ENCODE data around the gene PGGHG.
"Not testable (repeated sequence)": the region's sequence is repeated elsewhere in the genome, so short reads cannot be mapped to it uniquely, and the experiment has no call there.

PGGHG gene

GRCh38 chr11:316031-316701, 27.2 kb downstream of the PGGHG start:
- DNase-seq = peak; percentile 53

- DNase-seq = peak; percentile 53
Observed at GRCh38 chr11:316891-317301, 28.0 kb downstream of the PGGHG start.

GRCh38 chr11:317668-318404, 28.9 kb downstream of the PGGHG start:
- peak; percentile 53 for DNase-seq

GRCh38 chr11:318405-319120, 29.6 kb downstream of the PGGHG start:
- DNase-seq = not testable (repeated sequence)

- peak; percentile 67 for DNase-seq
Observed at GRCh38 chr11:319121-319887, 30.4 kb downstream of the PGGHG start.

- not testable (repeated sequence) for DNase-seq
Observed at GRCh38 chr11:319888-320273, 31.0 kb downstream of the PGGHG start.

- DNase-seq = no peak
Observed at GRCh38 chr11:324156-324555, 35.2 kb downstream of the PGGHG start.

DNA sequence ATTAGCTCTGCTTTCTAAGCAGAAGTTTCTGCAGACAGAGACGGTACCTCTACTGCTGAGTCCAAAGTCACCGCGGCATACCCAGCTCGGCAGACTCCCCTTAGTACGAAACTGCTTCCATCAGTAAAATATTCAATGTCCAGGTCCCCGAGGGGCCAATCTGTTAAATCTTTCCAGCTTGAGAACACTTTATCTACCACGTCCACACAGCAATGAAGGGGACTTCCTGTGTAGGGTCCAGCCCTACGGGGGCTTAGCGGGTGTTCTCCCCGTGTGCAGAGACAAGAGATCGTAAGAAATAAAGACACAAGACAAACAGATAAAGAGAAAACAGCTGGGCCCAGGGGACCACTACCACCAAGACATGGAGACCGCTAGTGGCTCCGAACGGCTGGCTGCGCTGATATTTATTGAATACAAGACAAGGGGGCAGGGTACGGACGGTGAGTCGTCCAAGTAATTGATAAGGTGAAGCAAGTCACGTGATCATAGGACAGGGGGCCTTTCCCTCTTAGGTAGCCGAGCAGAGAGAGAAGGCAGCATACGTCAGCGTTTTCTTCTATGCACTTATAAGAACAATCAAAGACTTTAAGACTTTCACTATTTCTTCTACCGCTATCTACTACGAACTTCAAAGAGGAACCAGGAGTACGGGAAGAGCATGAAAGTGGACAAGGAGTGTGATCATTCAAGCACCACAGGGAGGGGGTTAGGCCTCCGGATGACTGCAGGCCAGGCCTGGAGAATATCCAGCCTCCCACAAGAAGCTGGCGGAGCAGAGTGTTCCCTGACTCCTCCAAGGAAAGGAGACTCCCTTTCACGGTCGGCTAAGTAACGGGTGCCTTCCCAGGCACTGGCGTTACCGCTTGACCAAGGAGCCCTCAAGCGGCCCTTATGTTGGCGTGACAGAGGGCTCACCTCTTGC, 35.9 kb downstream of the PGGHG start:
- DNase-seq = not testable (repeated sequence)

- no peak for DNase-seq
Observed at GRCh38 chr11:325796-326591, 37.1 kb downstream of the PGGHG start.

GRCh38 chr11:326592-326841, 37.6 kb downstream of the PGGHG start:
- no peak for DNase-seq

- peak; percentile 91 for DNase-seq
Observed at GRCh38 chr11:326842-327580, 38.1 kb downstream of the PGGHG start.

DNA sequence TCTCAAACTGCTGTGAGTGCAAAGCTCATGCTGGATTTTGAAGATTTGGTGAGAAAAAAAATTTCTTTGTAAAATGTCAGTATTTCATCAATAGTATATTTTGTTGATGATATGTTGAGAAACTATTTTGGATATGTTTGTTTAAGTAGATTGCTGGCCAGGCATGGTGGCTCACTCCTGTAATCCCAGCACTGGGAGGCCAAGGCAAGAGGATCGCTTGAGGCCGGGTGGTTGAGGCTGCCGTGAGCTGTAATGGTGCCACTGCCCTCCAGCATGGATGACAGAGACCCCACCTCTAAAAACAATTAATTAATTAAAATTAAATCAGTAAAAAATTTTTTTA, 38.6 kb downstream of the PGGHG start:
- DNase-seq = no peak

GRCh38 chr11:328012-328411, 39.1 kb downstream of the PGGHG start:
- DNase-seq = no peak

DNA sequence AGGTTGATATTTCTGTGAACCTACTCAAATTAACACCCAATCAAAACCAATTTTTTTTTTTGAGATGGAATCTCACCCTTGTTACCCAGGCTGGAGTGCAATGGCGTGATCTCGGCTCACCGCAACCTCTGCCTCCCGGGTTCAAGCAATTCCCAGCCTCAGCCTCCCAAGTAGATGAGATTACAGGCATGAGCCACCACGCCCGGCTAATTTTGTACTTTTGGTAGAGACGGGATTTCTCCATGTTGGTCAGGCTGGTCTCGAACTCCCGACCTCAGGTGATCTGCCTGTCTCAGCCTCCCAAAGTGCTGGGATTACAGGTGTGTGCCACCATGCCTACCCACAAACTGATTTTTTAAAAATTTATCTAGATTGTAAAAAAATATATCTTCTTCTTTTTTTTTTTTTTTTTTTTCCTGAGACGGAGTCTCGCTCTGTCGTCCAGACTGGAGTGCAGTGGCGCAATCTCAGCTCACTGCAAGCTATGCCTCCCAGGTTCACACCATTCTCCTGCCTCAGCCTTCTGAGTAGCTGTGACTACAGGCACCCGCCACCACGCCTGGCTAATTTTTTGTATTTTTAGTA, 39.7 kb downstream of the PGGHG start:
- DNase-seq = not testable (repeated sequence)

DNA sequence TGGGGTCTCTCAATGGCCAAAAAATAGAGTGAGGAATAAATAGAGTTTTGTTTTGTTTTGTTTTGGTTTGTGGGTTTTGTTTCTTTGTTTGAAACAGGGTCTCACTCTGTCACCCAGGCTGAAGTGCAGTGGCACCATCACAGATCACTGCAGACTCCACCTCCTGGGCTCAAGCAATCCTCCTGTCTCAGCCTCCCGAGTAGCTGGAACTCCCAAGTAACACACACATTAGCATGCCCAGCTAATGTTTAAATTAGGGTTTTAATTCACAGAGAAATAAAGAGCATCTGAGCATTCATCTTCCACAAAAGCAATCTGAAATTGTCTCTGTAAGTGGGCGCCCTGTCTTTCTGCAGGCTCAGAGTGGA, 40.9 kb downstream of the PGGHG start:
- DNase-seq = no peak

- no peak for DNase-seq
Observed at GRCh38 chr11:330307-330693, 41.4 kb downstream of the PGGHG start.

- no peak for DNase-seq
Observed at GRCh38 chr11:330694-331357, 41.9 kb downstream of the PGGHG start.

GRCh38 chr11:331358-332060, 42.6 kb downstream of the PGGHG start:
- no peak for DNase-seq
